Heart right ventricle (tissue), 16 donors: Measurements from ENCODE around the gene TAF8. TPM values are rescaled to one million over a fixed set of nuclear protein-coding genes. Genes with fewer than 3 reads are reported as not detected.

Experiments
- ATAC-seq, 8 donors: fragments of 200-7000 bp; cut with Tn5 transposase; one replicate each; pipeline ENCODE4 v1.9.1; 2020; ENCODE audit warnings: mild to moderate bottlenecking in 8 of 8, moderate library complexity in 8 of 8, moderate number of reproducible peaks in 1 of 8
- DNase-seq, 2 donors: peaks; one replicate each; pipeline ENCODE4 v3.0.0-alpha.2; 2020
- H3K27ac ChIP-seq, 10 donors: fragments of 200-600 bp; sonication (generic) in 2 of 10; one replicate each; pipeline versions ENCODE4 v1.5.0 to v1.8.0; 2020 to 2022; ENCODE audit warnings: mild to moderate bottlenecking in 3 of 10
- H3K27me3 ChIP-seq, 7 donors: fragments of 200-600 bp; one replicate each; pipeline ENCODE4 v1.8.0; 2021 to 2022; ENCODE audit warnings: mild to moderate bottlenecking in 2 of 7
- H3K36me3 ChIP-seq, 9 donors: fragments of 200-600 bp; sonication (generic) in 1 of 9; one replicate each; pipeline versions ENCODE4 v1.5.0 to v1.8.0; 2020 to 2022; ENCODE audit warnings: mild to moderate bottlenecking in 2 of 9
- H3K4me1 ChIP-seq, 9 donors: fragments of 200-600 bp; sonication (generic) in 1 of 9; one replicate each; pipeline versions ENCODE4 v1.5.0 to v1.8.0; 2020 to 2022; ENCODE audit warnings: mild to moderate bottlenecking in 4 of 9
- H3K4me3 ChIP-seq, 10 donors: fragments of 200-600 bp; sonication (generic) in 2 of 10; one replicate each; pipeline versions ENCODE4 v1.5.0 to v1.8.0; 2020 to 2022; ENCODE audit warnings: mild to moderate bottlenecking in 7 of 10, moderate library complexity in 2 of 10
- H3K9me3 ChIP-seq, 11 donors: fragments of 200-600 bp in 10 of 11; sonication (generic) in 2 of 11; one replicate each; pipeline versions ENCODE4 v1.5.0 to v1.8.0; 2013 to 2022; ENCODE audit warnings: mild to moderate bottlenecking in 2 of 11, control low read depth in 1 of 11, moderate library complexity in 1 of 11
- CTCF ChIP-seq, 9 donors: fragments of 200-600 bp; sonication (generic) in 2 of 9; IDR thresholded peaks; one replicate each; pipeline versions ENCODE4 v1.5.0 to v1.8.0; 2021 to 2022; ENCODE audit warnings: antibody characterized with exemption in 9 of 9, mild to moderate bottlenecking in 5 of 9, moderate library complexity in 1 of 9
- WGBS, 2 donors: extraction: QIAGEN DNeasy Blood & Tissue Kit; methylation state at CpG; one replicate each; pipeline ENCODE4 v1.1.7; 2013; ENCODE audit warnings: inconsistent platforms in 1 of 2; 5-methylcytosine and 5-hydroxymethylcytosine counted together
- intact Hi-C, 10 donors: fragments of 100-400 bp; cut with DNase I; formaldehyde crosslinking; loops; one replicate each; pipeline versions ENCODE4 v1.11.1 to v1.14.2; 2022
- polyA plus RNA-seq, 2 donors: library from polyadenylated mRNA; stranded (reverse); fragments of 200-250 nt; gene quantifications; one replicate each; pipeline ENCODE4 v1.2.3, GENCODE V29; 2013
- total RNA-seq, 10 donors: library from RNA; stranded (reverse); fragmentation: NEBNext Ultra II Directional in 3 of 10; extraction: Animal tissue kit (Norgen Biotek cat#: 25700) in 3 of 10; gene quantifications; one replicate each; pipeline versions ENCODE4 v1.2.1 to v1.2.4, GENCODE V29; 2021 to 2023
- donor health status: Arrhythmogenic right ventricular cardiomyopathy.
- donor health status: ischemic (EF 13 %, LVEDD 7.1; RV severe dilation, severe dysfunction).
- donor health status: healthy with polysubstance abuse.
- donor health status: DM: no; HTN: yes; CAD: no.
- donor health status: DM: no; HTN: no; CAD: no.
- donor health status: ischemic (EF 25% LVEDD 6.9; RV normal size, moderate dysfunction).
- donor health status: ischemic (EF 25% LVEDD 5.7; RV mildly dilated, moderate dysfunction).
- donor health status: healthy.
- donor health status: DM: yes; HTN: yes; CAD: no.
- donor health status: Ischemic cardiomyopathy.
- donor health status: ischemic (EF 35%, LVEDD 5.7; RV mildly dilated, moderate dysfunction).
- donor health status: nonischemic (EF 11% LVEDD 7.7; RV severe dilation, severe dysfunction).
- donor health status: DM: yes; HTN: yes; CAD: no.
- donor health status: PGD.
- donor health status: ischemic (EF 29% LVEDD 5.4; RV normal size, mild dysfunction).
- donor health status: nonischemic (EF 23%, LVEDD 6.1; RV moderate dilation, normal function).

TAF8 gene
- total and polyA plus RNA-seq, 12 donors = 15.2 to 38.1 (median 30.1) TPM

- Histone ChIP-seq H3K9me3 (no peaks in the 10 kb centered on the region), H3K4me3 (no peak overlapping the region), H3K36me3 (peaks cover 0 to 4% (median 0%) of the 10 kb centered on the region in 9 donors), H3K27ac (peak overlapping the region in 3 of 10 donors; percentile 22 to 72 (median 64)), H3K4me1 (peaks cover 0 to 41% (median 16%) of the 10 kb centered on the region in 9 donors), H3K27me3 (no peaks in the 10 kb centered on the region)
- ATAC-seq (peak in 1 of 8 donors; percentile 13), DNase-seq (no peak)
- intact Hi-C loops = loop anchor here in 1 of 10 donors (5.0 kb wide), 1 partner anchor 38 kb away; no protein-coding TSS in a partner anchor
- no peak for TF ChIP-seq CTCF (IDR thresholded peaks at IDR 0.05)
These were observed 40.5 kb upstream of the TAF8 start for GRCh38 chr6:42009844-42010184.

GRCh38 chr6:42010185-42010891 lies 40.0 kb upstream of the TAF8 start:
- peaks cover 0 to 4% (median 0%) of the 10 kb centered on the region in 9 donors for H3K36me3 ChIP-seq
- 40 to 51% methylated on average over 11 of the region's 11 CpGs for WGBS, 2 donors
- intact Hi-C loops = no loop called here
- TF ChIP-seq CTCF (IDR thresholded peaks at IDR 0.05) = peak in 1 of 9 donors; percentile 4
- H3K4me3 ChIP-seq = peak overlapping the region in 1 of 10 donors; percentile 16
- DNase-seq (no peak), ATAC-seq (peak in 6 of 8 donors; percentile 52 to 81 (median 66))
- peaks cover 0 to 41% (median 16%) of the 10 kb centered on the region in 9 donors for H3K4me1 ChIP-seq
- no peaks in the 10 kb centered on the region for H3K27me3 ChIP-seq
- peak overlapping the region in 4 of 10 donors; percentile 22 to 72 (median 46) for H3K27ac ChIP-seq
- H3K9me3 ChIP-seq = no peaks in the 10 kb centered on the region

GRCh38 chr6:42010909-42011308 lies 39.4 kb upstream of the TAF8 start:
- Histone ChIP-seq H3K4me1 (peaks cover 0 to 41% (median 16%) of the 10 kb centered on the region in 9 donors), H3K27ac (peak overlapping the region in 3 of 10 donors; percentile 29 to 72 (median 64)), H3K4me3 (no peak overlapping the region), H3K9me3 (no peaks in the 10 kb centered on the region), H3K36me3 (peaks cover 0 to 4% (median 0%) of the 10 kb centered on the region in 9 donors), H3K27me3 (no peaks in the 10 kb centered on the region)
- DNase-seq = no peak
- TF ChIP-seq CTCF (IDR thresholded peaks at IDR 0.05) = no peak
- WGBS, 2 donors = 64 to 67% methylated on average over 1 of the region's 1 CpG
- intact Hi-C loops = no loop called here
- ATAC-seq = no peak

- Histone ChIP-seq H3K4me1 (peaks cover 5 to 48% (median 23%) of the 10 kb centered on the region in 9 donors), H3K9me3 (no peaks in the 10 kb centered on the region), H3K36me3 (peaks cover 0 to 4% (median 0%) of the 10 kb centered on the region in 9 donors), H3K27me3 (no peaks in the 10 kb centered on the region), H3K4me3 (no peak overlapping the region), H3K27ac (no peak overlapping the region)
- 96 to 98% methylated on average over 3 of the region's 3 CpGs for WGBS, 2 donors
- ATAC-seq (no peak), DNase-seq (no peak)
- no peak for TF ChIP-seq CTCF (IDR thresholded peaks at IDR 0.05)
- intact Hi-C loops = no loop called here
These were observed 37.7 kb upstream of the TAF8 start for GRCh38 chr6:42012501-42013133.
